HepG2 (cell line): ENCODE measurements around the gene LOXL3. TPM values are rescaled to one million over a fixed set of nuclear protein-coding genes. Genes with fewer than 3 reads are reported as not detected.

ENCODE experiments used
- ELK4 ChIP-seq: sonication (generic); formaldehyde crosslinking; IDR thresholded peaks from 2 replicates; pipeline ENCODE4 v1.9.0; 2021; ENCODE audit warnings: missing genetic modification reagents, borderline replicate concordance
- EZH2 ChIP-seq: conservative IDR thresholded peaks from 2 replicates; pipeline ENCODE4 v1.6.1; 2012; ENCODE audit warnings: mild to moderate bottlenecking, low read depth, low read length, moderate library complexity
- HMGA1 ChIP-seq: sonication (generic); formaldehyde crosslinking; conservative IDR thresholded peaks from 2 replicates; pipeline ENCODE4 v1.4.0; 2020; ENCODE audit warnings: missing genetic modification reagents
- HOXA5 ChIP-seq: sonication (generic); formaldehyde crosslinking; IDR thresholded peaks from 2 replicates; pipeline ENCODE4 v1.4.0; 2020; ENCODE audit warnings: missing genetic modification reagents
- MIER2 ChIP-seq: IDR thresholded peaks from 2 replicates; pipeline ENCODE4 v1.6.1; 2016; ENCODE audit warnings: missing biosample characterization, missing genetic modification reagents
- MYPOP ChIP-seq: sonication (generic); formaldehyde crosslinking; IDR thresholded peaks from 2 replicates; pipeline ENCODE4 v1.8.1; 2023; ENCODE audit warnings: mild to moderate bottlenecking, moderate library complexity, missing genetic modification reagents
- PHB2 ChIP-seq: fragments of 450-650 bp; IDR thresholded peaks from 2 replicates; pipeline ENCODE4 v1.6.1; 2018; ENCODE audit not compliant: partially characterized antibody
- RXRA ChIP-seq: sonication (generic); formaldehyde crosslinking; IDR thresholded peaks from 2 replicates; pipeline ENCODE4 v1.5.1; 2020; ENCODE audit warnings: missing genetic modification reagents
- SETDB1 ChIP-seq: sonication (generic); formaldehyde crosslinking; IDR thresholded peaks from 2 replicates; pipeline ENCODE4 v1.5.1; 2020; ENCODE audit warnings: missing genetic modification reagents, mild to moderate bottlenecking, borderline replicate concordance
- SUZ12 ChIP-seq: fragments of 150-350 bp; IDR thresholded peaks from 2 replicates; pipeline ENCODE4 v1.6.1; 2014; ENCODE audit warnings: low read depth, low read length
- ZBED4 ChIP-seq: sonication (generic); formaldehyde crosslinking; IDR thresholded peaks from 2 replicates; pipeline ENCODE4 v1.4.0; 2020; ENCODE audit warnings: missing genetic modification reagents, borderline replicate concordance
- ZFP36L2 ChIP-seq: sonication (generic); formaldehyde crosslinking; IDR thresholded peaks from 2 replicates; pipeline ENCODE4 v1.4.0; 2020; ENCODE audit warnings: missing genetic modification reagents
- ZNF142 ChIP-seq: sonication (generic); formaldehyde crosslinking; IDR thresholded peaks from 2 replicates; pipeline ENCODE4 v1.4.0; 2020; ENCODE audit warnings: missing genetic modification reagents
- ZNF207 ChIP-seq: fragments of 450-650 bp; IDR thresholded peaks from 2 replicates; pipeline ENCODE4 v1.6.1; 2016; ENCODE audit warnings: antibody characterized with exemption, borderline replicate concordance
- ZNF326 ChIP-seq: sonication (generic); formaldehyde crosslinking; IDR thresholded peaks from 2 replicates; pipeline ENCODE4 v1.4.0; 2020; ENCODE audit warnings: missing genetic modification reagents, borderline replicate concordance
- ZNF343 ChIP-seq: sonication (generic); formaldehyde crosslinking; IDR thresholded peaks from 2 replicates; pipeline ENCODE4 v1.4.0; 2020; ENCODE audit warnings: mild to moderate bottlenecking, missing genetic modification reagents
- ZNF383 ChIP-seq: sonication (generic); formaldehyde crosslinking; IDR thresholded peaks from 2 replicates; pipeline ENCODE4 v1.4.0; 2020; ENCODE audit warnings: missing genetic modification reagents, mild to moderate bottlenecking, borderline replicate concordance
- polyA plus RNA-seq, 8 experiments: library from polyadenylated mRNA; depleted of rRNA in 3 of 8; stranded (reverse) in 7 of 8; unstranded in 1 of 8; fragments of >200 nt; fragmentation: Illumina TruSeq in 4 of 8; extraction: Trizol in 4 of 8; gene quantifications; 2 replicates each; pipeline versions ENCODE4 v1.2.1 to v1.2.3, GENCODE V29; 2011 to 2016; ENCODE audit warnings: low read depth in 4 of 8, missing spikeins in 1 of 8, mixed read lengths in 1 of 8; ENCODE audit not compliant: insufficient read depth in 1 of 8
- total RNA-seq, 5 experiments: library from RNA; depleted of rRNA; stranded (reverse); fragments of >200 nt; fragmentation: Illumina TruSeq; extraction: Trizol; gene quantifications; 2 replicates each; pipeline ENCODE4 v1.2.3, GENCODE V29; 2016; ENCODE audit warnings: low read depth in 1 of 5

LOXL3 gene
- total and polyA plus RNA-seq, 2 of the 13 experiments (the other 11 are each of a cell fraction or from before 2014, with no cell fraction given) = 0.55 to 6.5 TPM

GRCh38 chr2:74488643-74489481 is 64.9 kb downstream of the LOXL3 start (continued):
- TF ChIP-seq PHB2 (no peak), ZFP36L2 (CRISPR knock-in tag) (no peak), MIER2 (CRISPR knock-in tag) (peak; percentile 75; the same call in 1 of the 2 replicates), ZNF383 (no peak; the same call in 1 of the 2 replicates), EZH2 (no peak), HMGA1 (no peak), ZBED4 (CRISPR knock-in tag) (0 out of 2 replicates have a peak, but pooled peaks have one; percentile 52), HOXA5 (CRISPR knock-in tag) (no peak), ZNF343 (CRISPR knock-in tag) (no peak), ZNF207 (no peak), MYPOP (0 out of 2 replicates have a peak, but pooled peaks have one; percentile 11), SETDB1 (no peak), ZNF326 (no peak), SUZ12 (no peak), RXRA (CRISPR knock-in tag) (peak; percentile 82; the same call in 1 of the 2 replicates), ELK4 (CRISPR knock-in tag) (no peak), ZNF142 (0 out of 2 replicates have a peak, but pooled peaks have one; percentile 19)
